Measurements from ENCODE around the gene SLC30A7. TPM values are rescaled to one million over a fixed set of nuclear protein-coding genes. Genes with fewer than 3 reads are reported as not detected.

The SLC30A7 gene
- total RNA-seq, 1 experiment from 2014 or later: 20.7 TPM

DNA sequence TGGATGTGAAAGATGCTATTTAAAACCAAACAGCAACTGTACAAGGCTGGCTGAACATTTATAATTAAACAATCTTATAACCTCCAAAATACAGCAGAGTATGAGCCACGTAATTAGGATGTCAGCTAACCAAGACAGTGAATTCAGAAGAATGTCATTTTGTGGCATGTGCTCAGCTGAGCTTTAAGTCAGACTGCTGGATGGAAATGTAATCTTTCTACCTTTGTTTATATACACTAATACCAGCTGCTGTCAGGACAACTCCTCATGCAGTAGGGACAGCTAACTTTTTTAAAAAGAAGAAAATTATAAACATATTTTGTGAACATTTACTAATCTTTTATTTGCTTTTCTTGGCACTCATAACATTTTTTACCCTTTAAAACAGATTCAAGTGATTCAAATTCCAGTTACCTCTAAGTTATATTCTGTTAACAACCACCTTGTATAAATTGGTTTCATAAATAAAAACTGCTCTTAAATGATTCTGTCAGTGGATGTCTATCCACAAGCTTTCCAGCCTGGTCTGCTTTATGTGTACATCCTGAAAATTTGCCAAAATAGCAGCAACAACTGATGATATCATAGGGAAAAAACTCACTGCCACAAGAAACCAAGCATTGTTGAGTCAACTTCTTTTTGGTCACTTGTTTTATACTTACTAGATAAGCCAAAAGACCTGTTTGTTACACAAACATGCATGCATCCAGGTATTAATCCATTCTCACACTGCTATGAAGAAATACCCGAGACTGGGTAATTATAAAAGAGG, 93.6 kb downstream of the SLC30A7 start (continued):
- TF ChIP-seq, protein P1, sequence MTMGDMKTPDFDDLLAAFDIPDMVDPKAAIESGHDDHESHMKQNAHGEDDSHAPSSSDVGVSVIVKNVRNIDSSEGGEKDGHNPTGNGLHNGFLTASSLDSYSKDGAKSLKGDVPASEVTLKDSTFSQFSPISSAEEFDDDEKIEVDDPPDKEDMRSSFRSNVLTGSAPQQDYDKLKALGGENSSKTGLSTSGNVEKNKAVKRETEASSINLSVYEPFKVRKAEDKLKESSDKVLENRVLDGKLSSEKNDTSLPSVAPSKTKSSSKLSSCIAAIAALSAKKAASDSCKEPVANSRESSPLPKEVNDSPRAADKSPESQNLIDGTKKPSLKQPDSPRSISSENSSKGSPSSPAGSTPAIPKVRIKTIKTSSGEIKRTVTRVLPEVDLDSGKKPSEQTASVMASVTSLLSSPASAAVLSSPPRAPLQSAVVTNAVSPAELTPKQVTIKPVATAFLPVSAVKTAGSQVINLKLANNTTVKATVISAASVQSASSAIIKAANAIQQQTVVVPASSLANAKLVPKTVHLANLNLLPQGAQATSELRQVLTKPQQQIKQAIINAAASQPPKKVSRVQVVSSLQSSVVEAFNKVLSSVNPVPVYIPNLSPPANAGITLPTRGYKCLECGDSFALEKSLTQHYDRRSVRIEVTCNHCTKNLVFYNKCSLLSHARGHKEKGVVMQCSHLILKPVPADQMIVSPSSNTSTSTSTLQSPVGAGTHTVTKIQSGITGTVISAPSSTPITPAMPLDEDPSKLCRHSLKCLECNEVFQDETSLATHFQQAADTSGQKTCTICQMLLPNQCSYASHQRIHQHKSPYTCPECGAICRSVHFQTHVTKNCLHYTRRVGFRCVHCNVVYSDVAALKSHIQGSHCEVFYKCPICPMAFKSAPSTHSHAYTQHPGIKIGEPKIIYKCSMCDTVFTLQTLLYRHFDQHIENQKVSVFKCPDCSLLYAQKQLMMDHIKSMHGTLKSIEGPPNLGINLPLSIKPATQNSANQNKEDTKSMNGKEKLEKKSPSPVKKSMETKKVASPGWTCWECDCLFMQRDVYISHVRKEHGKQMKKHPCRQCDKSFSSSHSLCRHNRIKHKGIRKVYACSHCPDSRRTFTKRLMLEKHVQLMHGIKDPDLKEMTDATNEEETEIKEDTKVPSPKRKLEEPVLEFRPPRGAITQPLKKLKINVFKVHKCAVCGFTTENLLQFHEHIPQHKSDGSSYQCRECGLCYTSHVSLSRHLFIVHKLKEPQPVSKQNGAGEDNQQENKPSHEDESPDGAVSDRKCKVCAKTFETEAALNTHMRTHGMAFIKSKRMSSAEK (CRISPR knock-in tag; IDR thresholded peaks at IDR 0.05; ENCODE audit: borderline replicate concordance): no peak
- TF ChIP-seq ZNF138 (CRISPR knock-in tag; conservative IDR thresholded peaks at IDR 0.05): no peak

DNA sequence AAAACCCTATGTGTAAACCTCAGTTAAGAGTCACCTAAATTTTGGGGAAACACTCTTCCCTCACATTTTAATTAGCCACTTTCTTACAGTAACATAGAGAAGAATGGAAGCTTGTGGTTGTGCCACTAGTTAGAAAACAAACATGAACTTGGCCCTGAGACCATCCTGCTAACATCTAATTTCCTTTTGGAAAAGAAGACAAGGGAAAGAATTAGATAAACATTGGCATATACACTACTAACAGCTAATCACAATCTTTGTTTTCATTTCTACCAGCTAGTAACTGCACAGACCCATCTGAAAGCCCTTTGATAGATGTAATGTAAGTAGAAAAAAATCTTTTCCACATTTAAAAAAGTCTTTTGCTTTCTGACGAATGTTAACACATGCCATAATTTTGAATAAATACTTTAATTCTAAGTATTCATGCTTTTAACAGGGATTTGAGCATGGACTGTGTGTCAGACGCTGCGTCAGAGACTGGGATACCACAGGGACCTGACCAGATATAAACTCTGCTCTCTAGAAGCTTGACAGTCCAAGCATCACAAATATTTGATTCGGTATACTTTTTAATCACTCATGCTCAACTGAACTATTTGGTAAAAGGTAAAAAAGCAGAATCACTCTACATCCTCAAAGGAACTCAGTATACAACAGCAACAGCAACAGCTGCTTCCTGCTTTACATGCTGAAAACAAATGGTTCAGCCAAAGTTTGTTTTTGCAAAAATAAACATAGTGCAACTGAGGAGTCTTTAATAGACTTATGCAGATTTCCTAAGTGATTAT, 99.5 kb downstream of the SLC30A7 start:
- CTCF ChIA-PET: no interaction called here
- Mint-ChIP-seq H3K4me3 (no peak overlapping the region), H3K9me3 (no peaks in the 10 kb centered on the region), H3K4me1 (no peaks in the 10 kb centered on the region), H3K36me3 (peaks cover 45% of the 10 kb centered on the region), H3K27ac (no peak overlapping the region), H3K27me3 (ENCODE audit: low read depth) (no peaks in the 10 kb centered on the region)
- POLR2A ChIA-PET: no interaction called here
- DNase-seq (ENCODE audit: low spot score) (no peak), ATAC-seq (no peak)
- TF ChIP-seq, protein P2, sequence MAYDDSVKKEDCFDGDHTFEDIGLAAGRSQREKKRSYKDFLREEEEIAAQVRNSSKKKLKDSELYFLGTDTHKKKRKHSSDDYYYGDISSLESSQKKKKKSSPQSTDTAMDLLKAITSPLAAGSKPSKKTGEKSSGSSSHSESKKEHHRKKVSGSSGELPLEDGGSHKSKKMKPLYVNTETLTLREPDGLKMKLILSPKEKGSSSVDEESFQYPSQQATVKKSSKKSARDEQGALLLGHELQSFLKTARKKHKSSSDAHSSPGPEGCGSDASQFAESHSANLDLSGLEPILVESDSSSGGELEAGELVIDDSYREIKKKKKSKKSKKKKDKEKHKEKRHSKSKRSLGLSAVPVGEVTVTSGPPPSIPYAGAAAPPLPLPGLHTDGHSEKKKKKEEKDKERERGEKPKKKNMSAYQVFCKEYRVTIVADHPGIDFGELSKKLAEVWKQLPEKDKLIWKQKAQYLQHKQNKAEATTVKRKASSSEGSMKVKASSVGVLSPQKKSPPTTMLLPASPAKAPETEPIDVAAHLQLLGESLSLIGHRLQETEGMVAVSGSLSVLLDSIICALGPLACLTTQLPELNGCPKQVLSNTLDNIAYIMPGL (CRISPR knock-in tag; IDR thresholded peaks at IDR 0.05): no peak
- TF ChIP-seq ZNF263 (CRISPR knock-in tag; IDR thresholded peaks at IDR 0.05; ENCODE audit: low read depth) (no peak), PRRX2 (CRISPR knock-in tag; IDR thresholded peaks at IDR 0.05) (no peak), ZBTB21 (CRISPR knock-in tag; IDR thresholded peaks at IDR 0.05; ENCODE audit: borderline replicate concordance) (no peak), FOXP1 (CRISPR knock-in tag; IDR thresholded peaks at IDR 0.05; ENCODE audit: borderline replicate concordance) (no peak), TP53 (CRISPR knock-in tag; IDR thresholded peaks at IDR 0.05) (no peak), KAT7 (CRISPR knock-in tag; IDR thresholded peaks at IDR 0.05; ENCODE audit: borderline replicate concordance) (no peak), EMX1 (CRISPR knock-in tag; IDR thresholded peaks at IDR 0.05) (no peak), ESRRA (CRISPR knock-in tag; IDR thresholded peaks at IDR 0.05; ENCODE audit: borderline replicate concordance) (no peak), ZNF121 (CRISPR knock-in tag; IDR thresholded peaks at IDR 0.05) (no peak), SOX15 (CRISPR knock-in tag; IDR thresholded peaks at IDR 0.05) (no peak), TCF7 (CRISPR knock-in tag; IDR thresholded peaks at IDR 0.05; ENCODE audit: low read depth) (no peak)
- TF ChIP-seq, protein P3, sequence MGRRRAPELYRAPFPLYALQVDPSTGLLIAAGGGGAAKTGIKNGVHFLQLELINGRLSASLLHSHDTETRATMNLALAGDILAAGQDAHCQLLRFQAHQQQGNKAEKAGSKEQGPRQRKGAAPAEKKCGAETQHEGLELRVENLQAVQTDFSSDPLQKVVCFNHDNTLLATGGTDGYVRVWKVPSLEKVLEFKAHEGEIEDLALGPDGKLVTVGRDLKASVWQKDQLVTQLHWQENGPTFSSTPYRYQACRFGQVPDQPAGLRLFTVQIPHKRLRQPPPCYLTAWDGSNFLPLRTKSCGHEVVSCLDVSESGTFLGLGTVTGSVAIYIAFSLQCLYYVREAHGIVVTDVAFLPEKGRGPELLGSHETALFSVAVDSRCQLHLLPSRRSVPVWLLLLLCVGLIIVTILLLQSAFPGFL (CRISPR knock-in tag; IDR thresholded peaks at IDR 0.05; ENCODE audit: borderline replicate concordance): no peak
- TF ChIP-seq, protein P4, sequence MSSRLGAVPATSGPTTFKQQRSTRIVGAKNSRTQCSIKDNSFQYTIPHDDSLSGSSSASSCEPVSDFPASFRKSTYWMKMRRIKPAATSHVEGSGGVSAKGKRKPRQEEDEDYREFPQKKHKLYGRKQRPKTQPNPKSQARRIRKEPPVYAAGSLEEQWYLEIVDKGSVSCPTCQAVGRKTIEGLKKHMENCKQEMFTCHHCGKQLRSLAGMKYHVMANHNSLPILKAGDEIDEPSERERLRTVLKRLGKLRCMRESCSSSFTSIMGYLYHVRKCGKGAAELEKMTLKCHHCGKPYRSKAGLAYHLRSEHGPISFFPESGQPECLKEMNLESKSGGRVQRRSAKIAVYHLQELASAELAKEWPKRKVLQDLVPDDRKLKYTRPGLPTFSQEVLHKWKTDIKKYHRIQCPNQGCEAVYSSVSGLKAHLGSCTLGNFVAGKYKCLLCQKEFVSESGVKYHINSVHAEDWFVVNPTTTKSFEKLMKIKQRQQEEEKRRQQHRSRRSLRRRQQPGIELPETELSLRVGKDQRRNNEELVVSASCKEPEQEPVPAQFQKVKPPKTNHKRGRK (CRISPR knock-in tag; IDR thresholded peaks at IDR 0.05; ENCODE audit: borderline replicate concordance): no peak
- TF ChIP-seq, protein P1 (CRISPR knock-in tag; IDR thresholded peaks at IDR 0.05; ENCODE audit: borderline replicate concordance): no peak
- TF ChIP-seq, protein P5, sequence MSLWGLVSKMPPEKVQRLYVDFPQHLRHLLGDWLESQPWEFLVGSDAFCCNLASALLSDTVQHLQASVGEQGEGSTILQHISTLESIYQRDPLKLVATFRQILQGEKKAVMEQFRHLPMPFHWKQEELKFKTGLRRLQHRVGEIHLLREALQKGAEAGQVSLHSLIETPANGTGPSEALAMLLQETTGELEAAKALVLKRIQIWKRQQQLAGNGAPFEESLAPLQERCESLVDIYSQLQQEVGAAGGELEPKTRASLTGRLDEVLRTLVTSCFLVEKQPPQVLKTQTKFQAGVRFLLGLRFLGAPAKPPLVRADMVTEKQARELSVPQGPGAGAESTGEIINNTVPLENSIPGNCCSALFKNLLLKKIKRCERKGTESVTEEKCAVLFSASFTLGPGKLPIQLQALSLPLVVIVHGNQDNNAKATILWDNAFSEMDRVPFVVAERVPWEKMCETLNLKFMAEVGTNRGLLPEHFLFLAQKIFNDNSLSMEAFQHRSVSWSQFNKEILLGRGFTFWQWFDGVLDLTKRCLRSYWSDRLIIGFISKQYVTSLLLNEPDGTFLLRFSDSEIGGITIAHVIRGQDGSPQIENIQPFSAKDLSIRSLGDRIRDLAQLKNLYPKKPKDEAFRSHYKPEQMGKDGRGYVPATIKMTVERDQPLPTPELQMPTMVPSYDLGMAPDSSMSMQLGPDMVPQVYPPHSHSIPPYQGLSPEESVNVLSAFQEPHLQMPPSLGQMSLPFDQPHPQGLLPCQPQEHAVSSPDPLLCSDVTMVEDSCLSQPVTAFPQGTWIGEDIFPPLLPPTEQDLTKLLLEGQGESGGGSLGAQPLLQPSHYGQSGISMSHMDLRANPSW (CRISPR knock-in tag; conservative IDR thresholded peaks at IDR 0.05; ENCODE audit: low read depth): no peak
